Stimulated activated effector memory CD8-positive, alpha-beta T cell treated with anti-CD3 and anti-CD28 coated beads, Interleukin-12 subunit alpha, Interleukin-12 subunit beta, amount 100 ng/mL, for 72 hours (primary cell): ENCODE data around the gene CNTN6.

ENCODE experiments used
- ATAC-seq: fragments of 150-1000 bp; cut with Tn5 transposase; 2 replicates; pipeline ENCODE4 v1.10.0; 2021
- DNase-seq, 2 donors: peaks; one replicate each; pipeline ENCODE4 v3.0.0; 2021 to 2022; ENCODE audit warnings: low spot score in 2 of 2
- H3K27ac Mint-ChIP-seq: one replicate; pipeline ENCODE4 v1.8.0; 2022; ENCODE audit warnings: mild to moderate bottlenecking, mixed read lengths
- H3K36me3 Mint-ChIP-seq: one replicate; pipeline ENCODE4 v1.8.0; 2022; ENCODE audit warnings: mild to moderate bottlenecking, mixed read lengths
- H3K4me1 Mint-ChIP-seq: one replicate; pipeline ENCODE4 v1.8.0; 2022; ENCODE audit warnings: mixed read lengths
- H3K4me3 Mint-ChIP-seq: one replicate; pipeline ENCODE4 v1.8.0; 2022; ENCODE audit warnings: mild to moderate bottlenecking, mixed read lengths
- H3K9me3 Mint-ChIP-seq: one replicate; pipeline ENCODE4 v1.8.0; 2022; ENCODE audit warnings: mixed read lengths

Gene CNTN6

DNA sequence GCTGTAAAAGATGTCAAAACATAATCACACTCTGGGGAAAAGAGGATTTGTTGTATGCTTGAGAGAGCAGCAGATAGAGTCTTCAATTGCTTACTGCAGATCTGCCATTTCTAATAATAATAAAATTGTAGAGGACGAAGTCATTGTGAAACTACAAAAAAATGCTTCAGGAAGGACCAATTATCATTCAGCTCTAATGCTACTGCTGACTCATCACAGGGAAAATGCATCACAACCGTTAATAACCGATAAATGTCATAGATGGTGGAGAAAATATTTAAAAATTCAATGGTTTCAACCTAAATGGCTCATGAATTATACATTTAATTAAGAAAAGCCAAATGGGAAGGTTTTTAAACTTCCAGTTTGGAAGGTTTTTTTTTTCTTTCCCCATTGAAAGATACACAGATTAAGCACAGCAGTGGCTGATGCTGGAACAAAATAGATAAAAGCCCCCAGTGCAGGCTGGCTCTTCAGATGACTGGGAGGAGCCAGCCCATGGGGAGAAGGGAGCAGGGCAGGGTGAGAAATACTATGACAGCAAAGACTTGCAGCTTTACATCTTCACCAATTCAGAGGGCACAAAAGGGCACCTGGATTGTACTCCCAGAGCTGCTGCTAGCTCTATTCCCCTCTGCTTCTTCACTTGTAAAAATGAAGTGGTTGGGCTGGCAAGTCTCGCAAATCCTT is 196.1 kb downstream of the CNTN6 start:
- ATAC-seq (no peak), DNase-seq (no peak)
- no peaks in the 10 kb centered on the region for H3K4me1 Mint-ChIP-seq
- H3K27ac Mint-ChIP-seq, result no peak overlapping the region
- no peak overlapping the region for H3K4me3 Mint-ChIP-seq
- no peaks in the 10 kb centered on the region for H3K36me3 Mint-ChIP-seq
- peaks cover 25% of the 10 kb centered on the region for H3K9me3 Mint-ChIP-seq

DNA sequence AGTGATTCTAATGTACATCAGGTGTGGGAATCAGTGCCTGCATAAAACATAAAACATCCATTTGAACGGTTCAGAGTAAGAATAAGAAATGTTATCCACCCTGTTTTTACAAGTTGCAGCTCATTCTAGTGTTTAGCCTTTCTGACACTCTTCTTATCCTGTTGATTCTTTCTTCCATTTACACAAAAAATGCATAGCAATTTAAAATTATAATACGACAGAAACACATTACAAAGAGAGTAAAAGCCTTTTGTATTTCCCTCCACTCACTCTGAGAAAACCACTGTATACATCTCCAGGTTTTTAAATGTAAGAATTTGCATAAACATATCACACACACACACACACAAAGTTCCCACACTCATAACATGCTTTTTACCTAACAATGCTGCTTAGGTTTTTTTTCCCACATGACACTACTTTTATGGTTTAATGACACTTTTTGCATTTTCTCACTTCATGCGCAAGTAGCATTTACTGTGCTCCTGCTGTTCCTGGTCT is 199.8 kb downstream of the CNTN6 start:
- H3K36me3 Mint-ChIP-seq, result no peaks in the 10 kb centered on the region
- no peak overlapping the region for H3K4me3 Mint-ChIP-seq
- H3K4me1 Mint-ChIP-seq, result no peaks in the 10 kb centered on the region
- no peak overlapping the region for H3K27ac Mint-ChIP-seq
- ATAC-seq (no peak), DNase-seq (no peak)
- peaks cover 13% of the 10 kb centered on the region for H3K9me3 Mint-ChIP-seq

DNA sequence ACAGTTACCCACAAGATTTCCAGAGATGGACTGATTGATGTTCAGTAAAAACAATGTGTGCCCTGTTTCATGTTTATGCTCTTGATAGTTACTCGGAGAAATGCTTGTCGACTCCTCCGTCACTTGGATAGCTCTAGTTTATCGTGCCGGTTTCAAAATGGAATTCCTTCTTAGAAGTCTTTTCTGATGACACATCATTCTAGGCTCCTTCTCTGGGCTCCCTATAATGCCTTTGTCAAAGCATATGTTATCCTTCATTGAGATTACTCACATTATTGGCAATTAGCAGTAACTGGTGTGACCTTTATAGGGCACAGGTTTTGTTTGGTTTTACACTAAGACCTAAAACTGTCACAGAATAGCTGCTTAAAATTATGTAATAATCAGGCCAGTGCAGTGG is 201.8 kb downstream of the CNTN6 start:
- no peak for DNase-seq

DNA sequence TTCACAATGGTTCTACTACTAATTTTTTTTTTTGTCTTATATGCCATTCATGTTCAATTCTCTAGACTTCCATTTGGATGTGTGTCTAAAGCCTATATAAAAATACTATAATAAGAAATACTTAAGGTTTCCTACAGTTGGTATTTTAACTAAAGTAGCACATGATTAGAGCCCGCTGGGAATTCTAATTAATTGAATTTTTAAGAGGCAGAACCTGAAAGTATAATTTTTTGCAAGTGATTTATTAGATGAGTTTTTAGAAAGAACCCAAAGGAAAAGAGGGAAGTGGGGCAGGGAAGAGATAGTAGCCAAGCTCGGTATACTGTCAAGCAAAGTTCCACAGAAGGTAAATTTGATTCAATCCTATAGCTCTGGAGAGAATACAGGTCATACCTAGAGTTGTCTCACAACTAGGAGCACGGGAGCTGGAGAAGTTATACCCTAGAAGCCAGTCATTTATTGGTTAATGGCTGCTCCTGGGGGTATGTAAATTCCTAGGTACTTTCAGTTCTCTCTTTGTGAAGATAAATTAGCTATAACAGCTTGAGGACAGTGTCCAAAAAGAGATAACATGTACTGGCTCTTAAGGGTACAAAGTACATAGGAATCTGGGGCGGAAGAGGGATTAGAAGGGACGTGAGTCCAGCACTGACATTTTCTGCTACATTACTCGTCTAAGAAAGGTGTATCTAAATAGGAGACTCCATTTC is 225.6 kb downstream of the CNTN6 start:
- Mint-ChIP-seq H3K9me3 (peaks cover 9% of the 10 kb centered on the region), H3K27ac (no peak overlapping the region), H3K4me1 (no peaks in the 10 kb centered on the region), H3K36me3 (no peaks in the 10 kb centered on the region), H3K4me3 (no peak overlapping the region)
- no peak for ATAC-seq
- no peak for DNase-seq

More for the DNA sequence above, 201.8 kb downstream of the CNTN6 start:
- H3K27ac Mint-ChIP-seq, result no peak overlapping the region
- ATAC-seq, result no peak
- no peak overlapping the region for H3K4me3 Mint-ChIP-seq
- no peaks in the 10 kb centered on the region for H3K4me1 Mint-ChIP-seq
- H3K9me3 Mint-ChIP-seq, result peaks cover 8% of the 10 kb centered on the region
- H3K36me3 Mint-ChIP-seq, result no peaks in the 10 kb centered on the region

DNA sequence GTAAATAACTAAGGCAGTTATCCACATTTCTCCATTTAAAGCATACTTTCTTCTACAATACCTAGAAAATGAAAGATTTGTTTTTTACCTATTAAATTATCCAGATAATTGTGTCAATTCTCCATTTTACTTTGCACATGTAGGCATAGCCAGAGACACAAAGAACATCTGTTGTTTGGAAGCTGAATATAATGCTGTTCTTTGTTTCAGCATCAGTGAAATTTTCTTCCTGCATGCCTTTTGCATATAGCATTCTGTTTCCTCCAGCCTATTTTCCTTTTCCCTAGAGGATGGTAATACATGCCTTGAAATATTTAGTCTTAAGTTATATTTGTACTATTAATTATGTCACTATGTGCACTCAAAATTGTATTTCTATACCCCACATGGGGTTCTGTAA is 233.7 kb downstream of the CNTN6 start:
- no peaks in the 10 kb centered on the region for H3K36me3 Mint-ChIP-seq
- peaks cover 8% of the 10 kb centered on the region for H3K9me3 Mint-ChIP-seq
- ATAC-seq, result no peak
- no peak for DNase-seq
- H3K4me3 Mint-ChIP-seq, result no peak overlapping the region
- no peak overlapping the region for H3K27ac Mint-ChIP-seq
- no peaks in the 10 kb centered on the region for H3K4me1 Mint-ChIP-seq

DNA sequence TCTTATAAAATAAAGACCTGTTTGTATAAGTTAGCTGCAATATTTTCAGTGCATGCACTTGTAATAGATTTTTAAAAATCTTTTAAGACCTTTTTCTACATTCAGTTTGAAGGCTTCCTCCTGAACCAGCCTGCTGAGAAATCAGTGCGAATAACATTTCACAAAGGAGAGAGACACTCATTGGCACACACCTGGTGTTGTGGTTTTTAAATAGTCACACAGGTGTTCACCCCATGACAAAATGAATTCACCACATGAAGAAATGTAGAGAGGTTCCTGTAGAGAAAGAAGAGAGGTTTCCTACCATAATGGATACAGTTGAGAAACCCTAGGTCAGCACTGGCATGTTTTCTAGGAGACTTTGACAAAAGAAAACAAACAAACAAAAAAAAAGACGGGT is 237.3 kb downstream of the CNTN6 start:
- H3K9me3 Mint-ChIP-seq, result peaks cover 10% of the 10 kb centered on the region
- ATAC-seq, result no peak
- no peak overlapping the region for H3K4me3 Mint-ChIP-seq
- no peak overlapping the region for H3K27ac Mint-ChIP-seq
- no peaks in the 10 kb centered on the region for H3K4me1 Mint-ChIP-seq
- no peak for DNase-seq
- H3K36me3 Mint-ChIP-seq, result no peaks in the 10 kb centered on the region

DNA sequence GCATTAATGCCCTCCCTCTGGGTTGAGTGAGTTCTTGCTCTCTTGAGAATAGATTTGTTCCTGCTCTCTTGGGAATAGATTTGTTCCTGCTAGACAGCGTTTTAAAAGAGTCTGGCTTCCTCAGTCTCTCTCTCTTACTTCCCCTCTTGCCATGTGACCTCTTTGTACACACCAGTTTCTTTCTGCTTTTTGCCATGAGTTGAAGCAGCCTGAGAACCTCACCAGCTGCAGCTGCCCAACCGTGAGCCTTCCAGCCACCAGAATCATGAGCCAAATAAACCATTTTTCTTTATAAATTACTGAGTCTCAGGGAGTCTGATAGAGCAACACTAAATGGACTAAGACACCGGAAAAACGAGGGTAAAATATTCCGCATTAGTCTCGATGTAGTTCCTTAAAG is 253.6 kb downstream of the CNTN6 start:
- Mint-ChIP-seq H3K9me3 (peaks cover 17% of the 10 kb centered on the region), H3K36me3 (no peaks in the 10 kb centered on the region), H3K27ac (no peak overlapping the region), H3K4me3 (no peak overlapping the region), H3K4me1 (no peaks in the 10 kb centered on the region)
- ATAC-seq (no peak), DNase-seq (no peak)

DNA sequence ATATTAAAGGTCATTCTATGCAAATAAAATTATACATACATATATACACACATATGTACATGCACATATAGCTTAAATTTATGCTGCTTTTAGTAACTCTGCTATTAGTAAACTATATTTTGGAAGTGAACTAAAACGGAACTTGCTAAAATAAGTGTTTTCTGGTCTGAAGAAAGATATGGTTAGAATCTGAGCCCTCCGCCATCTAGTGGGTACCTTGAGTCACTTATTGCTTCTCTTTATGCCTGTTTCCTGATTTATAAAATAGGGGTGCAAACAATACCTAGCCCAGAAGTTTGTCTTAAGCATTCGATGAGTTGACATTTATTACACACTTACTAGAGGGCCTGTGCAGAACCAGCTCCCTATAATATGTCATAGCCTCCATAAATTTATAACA is 255.7 kb downstream of the CNTN6 start:
- Mint-ChIP-seq H3K4me1 (no peaks in the 10 kb centered on the region), H3K9me3 (peaks cover 11% of the 10 kb centered on the region), H3K4me3 (no peak overlapping the region), H3K36me3 (no peaks in the 10 kb centered on the region), H3K27ac (no peak overlapping the region)
- ATAC-seq (no peak), DNase-seq (no peak)

DNA sequence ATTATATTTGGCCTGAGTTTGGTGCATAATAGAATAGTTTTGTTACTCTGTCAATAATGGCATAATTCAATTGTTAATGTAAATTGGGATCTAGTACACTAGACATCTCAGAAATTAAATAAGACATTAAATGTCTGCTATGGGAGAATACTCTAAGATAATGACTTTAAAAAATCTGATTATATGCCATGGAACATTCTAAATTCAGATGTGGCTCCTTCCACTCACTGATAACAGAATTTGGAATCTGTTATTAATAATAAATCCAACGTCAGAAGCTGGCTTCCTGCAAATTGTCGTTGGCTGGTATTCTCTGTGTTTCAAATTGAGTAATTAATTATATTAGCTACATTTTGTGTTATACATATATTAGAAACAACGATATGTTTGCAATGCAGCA is 258.1 kb downstream of the CNTN6 start:
- DNase-seq, result no peak
- H3K4me1 Mint-ChIP-seq, result no peaks in the 10 kb centered on the region
- H3K9me3 Mint-ChIP-seq, result peaks cover 9% of the 10 kb centered on the region
- H3K27ac Mint-ChIP-seq, result no peak overlapping the region
- H3K4me3 Mint-ChIP-seq, result no peak overlapping the region
- ATAC-seq, result no peak
- H3K36me3 Mint-ChIP-seq, result no peaks in the 10 kb centered on the region

DNA sequence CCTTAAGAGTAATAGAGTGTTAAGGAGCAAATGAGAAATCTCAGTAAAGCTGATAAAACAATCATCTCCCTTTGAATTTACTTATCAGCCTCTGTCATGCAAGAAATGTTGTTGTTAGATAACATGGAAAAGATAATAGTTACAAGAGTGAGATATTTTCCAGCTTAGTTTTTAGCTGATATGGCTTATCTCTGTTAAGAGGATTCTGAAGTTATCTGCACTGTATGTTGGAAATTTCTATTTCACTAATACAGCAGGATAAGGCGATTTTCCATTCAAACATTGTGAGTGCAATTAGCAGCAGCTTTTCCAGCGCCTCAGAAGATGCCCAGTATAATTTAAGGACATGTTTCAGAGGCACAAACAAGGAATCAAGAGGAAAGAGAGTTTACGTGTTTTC is 262.9 kb downstream of the CNTN6 start:
- DNase-seq, result no peak
- no peak for ATAC-seq
- Mint-ChIP-seq H3K4me1 (no peaks in the 10 kb centered on the region), H3K9me3 (peaks cover 8% of the 10 kb centered on the region), H3K36me3 (no peaks in the 10 kb centered on the region), H3K27ac (no peak overlapping the region), H3K4me3 (no peak overlapping the region)

DNA sequence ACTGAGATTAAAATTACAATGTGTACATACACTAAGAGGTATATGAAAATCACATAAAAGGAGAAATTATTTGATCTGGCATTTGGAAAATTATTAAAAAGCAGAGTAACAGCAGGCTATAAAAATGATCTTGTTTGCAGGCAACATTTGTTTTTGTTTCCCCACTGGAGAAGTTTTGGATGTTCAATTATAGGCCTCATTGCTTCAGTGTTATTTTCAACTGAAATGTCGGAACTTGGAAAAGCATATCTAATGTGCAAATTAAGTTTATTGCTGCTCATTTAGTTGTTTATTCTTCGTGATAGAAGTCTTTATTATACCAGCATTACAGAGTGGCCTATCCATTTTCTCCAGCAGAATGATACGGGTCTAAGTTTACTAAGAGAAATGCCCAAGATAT is 263.3 kb downstream of the CNTN6 start:
- H3K9me3 Mint-ChIP-seq, result peaks cover 11% of the 10 kb centered on the region
- no peaks in the 10 kb centered on the region for H3K36me3 Mint-ChIP-seq
- DNase-seq (no peak), ATAC-seq (no peak)
- H3K4me1 Mint-ChIP-seq, result no peaks in the 10 kb centered on the region
- H3K27ac Mint-ChIP-seq, result no peak overlapping the region
- H3K4me3 Mint-ChIP-seq, result no peak overlapping the region

DNA sequence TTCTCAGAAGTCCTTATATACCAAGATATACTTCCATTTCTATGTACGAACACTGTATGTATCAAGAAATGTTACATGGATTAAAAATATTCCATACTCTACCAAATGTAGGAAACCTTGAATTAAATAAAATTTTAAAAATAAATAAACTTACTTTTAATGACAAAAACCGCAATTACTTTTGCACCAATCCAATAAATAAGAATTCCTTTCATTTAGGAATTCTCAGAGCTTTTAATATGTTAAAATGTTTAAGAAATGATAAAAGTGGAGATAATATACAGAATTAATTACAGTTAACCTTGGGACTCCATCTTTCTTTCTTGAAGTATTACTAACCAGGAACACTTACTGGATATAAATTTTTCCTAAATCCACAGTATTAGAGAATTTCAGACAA is 272.7 kb downstream of the CNTN6 start:
- DNase-seq, result no peak
- no peak for ATAC-seq
- Mint-ChIP-seq H3K27ac (no peak overlapping the region), H3K36me3 (no peaks in the 10 kb centered on the region), H3K4me3 (no peak overlapping the region), H3K9me3 (peaks cover 24% of the 10 kb centered on the region), H3K4me1 (no peaks in the 10 kb centered on the region)

DNA sequence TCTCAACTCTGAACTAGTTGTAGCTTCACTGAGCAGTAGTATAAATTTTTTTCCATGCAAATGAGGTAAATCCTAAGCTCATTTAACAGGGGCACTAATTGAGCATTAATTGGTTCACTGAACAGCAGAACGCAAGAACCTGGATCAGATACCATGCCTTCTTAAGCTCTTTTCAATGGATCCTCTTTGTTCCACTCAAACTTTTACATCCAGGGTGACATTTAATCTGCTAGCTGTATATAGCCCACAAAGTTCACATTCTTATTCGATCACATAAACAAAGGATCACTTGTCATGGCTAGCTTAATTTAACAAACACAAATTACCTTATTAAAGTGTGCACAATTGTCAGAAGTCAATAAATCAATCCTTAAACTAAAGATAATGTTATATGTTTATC is 281.6 kb downstream of the CNTN6 start:
- DNase-seq (no peak), ATAC-seq (no peak)
- H3K9me3 Mint-ChIP-seq, result peaks cover 9% of the 10 kb centered on the region
- H3K27ac Mint-ChIP-seq, result no peak overlapping the region
- no peaks in the 10 kb centered on the region for H3K4me1 Mint-ChIP-seq
- no peak overlapping the region for H3K4me3 Mint-ChIP-seq
- no peaks in the 10 kb centered on the region for H3K36me3 Mint-ChIP-seq

DNA sequence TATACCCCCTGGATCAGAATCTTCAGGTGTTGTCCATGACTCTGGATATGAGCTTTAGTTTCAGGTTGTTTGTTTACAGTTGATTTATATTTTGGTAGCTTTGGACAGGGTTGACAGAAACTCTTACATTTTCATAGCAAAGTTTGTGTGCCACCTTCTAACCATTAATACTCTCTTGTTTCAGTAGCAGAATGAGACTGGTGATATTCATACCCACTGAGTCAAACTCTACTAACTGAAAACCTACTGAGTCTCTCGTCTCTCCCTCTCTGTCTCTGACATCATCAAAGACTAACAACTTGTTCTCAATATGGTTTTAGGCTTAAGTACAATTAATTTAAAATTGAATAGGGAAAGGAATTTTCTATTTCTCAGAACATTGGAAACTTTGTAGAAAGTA is 282.3 kb downstream of the CNTN6 start:
- peaks cover 9% of the 10 kb centered on the region for H3K9me3 Mint-ChIP-seq
- H3K27ac Mint-ChIP-seq, result no peak overlapping the region
- no peak for ATAC-seq

DNA sequence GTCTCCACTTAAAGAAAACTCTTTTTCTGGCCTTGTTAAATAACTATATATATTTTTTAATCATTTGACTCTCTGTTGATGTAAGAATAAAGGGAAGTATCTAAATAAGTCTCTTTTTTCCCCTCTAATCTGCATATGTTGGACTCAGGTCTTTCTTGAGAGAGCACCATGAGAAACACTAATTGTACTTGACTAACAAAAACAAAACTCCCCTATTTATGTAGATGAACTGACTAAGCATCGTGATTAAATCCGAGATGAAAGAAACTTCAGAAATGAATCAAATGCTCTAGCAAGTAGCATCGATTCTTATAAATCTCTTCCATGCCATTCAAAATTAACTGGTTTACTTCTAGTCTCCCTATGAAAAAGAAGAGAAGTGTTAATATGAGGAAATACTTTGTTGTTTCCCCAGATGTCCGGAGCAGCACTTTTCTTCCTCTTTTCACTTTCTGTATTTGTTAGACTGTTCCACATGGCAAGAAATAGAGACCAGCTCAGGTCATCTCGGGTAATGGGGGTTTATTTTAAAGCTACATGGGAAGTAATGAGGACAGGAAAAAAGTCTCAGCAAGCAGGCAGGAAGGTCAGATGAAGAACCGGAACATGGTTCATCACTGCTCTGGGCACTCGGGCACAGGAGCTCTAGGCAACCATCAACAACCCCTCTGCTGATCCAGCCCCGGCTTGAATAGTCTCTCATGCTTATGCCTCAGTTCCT is 288.3 kb downstream of the CNTN6 start:
- Mint-ChIP-seq H3K4me1 (no peaks in the 10 kb centered on the region), H3K27ac (no peak overlapping the region), H3K4me3 (no peak overlapping the region), H3K36me3 (no peaks in the 10 kb centered on the region), H3K9me3 (peaks cover 12% of the 10 kb centered on the region)
- DNase-seq, result no peak
- peak; percentile 28 for ATAC-seq

More for the DNA sequence above, 282.3 kb downstream of the CNTN6 start:
- no peaks in the 10 kb centered on the region for H3K36me3 Mint-ChIP-seq
- H3K4me1 Mint-ChIP-seq, result no peaks in the 10 kb centered on the region
- H3K4me3 Mint-ChIP-seq, result no peak overlapping the region
- DNase-seq, result no peak

DNA sequence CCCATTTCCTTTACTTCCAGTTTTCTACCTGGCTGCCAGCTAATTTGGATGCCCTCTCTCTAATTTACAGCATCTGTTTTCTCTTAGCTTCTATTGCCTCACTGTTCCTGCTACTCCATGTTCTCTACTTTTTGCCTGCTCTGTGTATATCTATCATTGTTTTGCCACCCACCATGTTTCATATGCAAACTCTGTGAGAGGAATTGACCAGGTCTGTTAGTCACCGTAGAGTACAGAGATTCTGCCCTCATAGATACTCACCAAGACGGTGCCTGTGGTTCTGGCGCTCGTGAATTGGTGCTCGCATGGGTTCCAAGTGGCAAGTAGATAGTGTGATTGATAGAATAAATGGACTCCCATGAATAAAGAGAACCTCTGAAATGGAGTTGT is 288.8 kb downstream of the CNTN6 start:
- Mint-ChIP-seq H3K4me3 (no peak overlapping the region), H3K4me1 (no peaks in the 10 kb centered on the region), H3K36me3 (no peaks in the 10 kb centered on the region), H3K27ac (no peak overlapping the region), H3K9me3 (peaks cover 12% of the 10 kb centered on the region)
- DNase-seq (no peak), ATAC-seq (no peak)
